ENCODE results near the gene COLEC12.

GRCh38 chr18:495452-495851, 5.0 kb downstream of the COLEC12 start:
- TF ChIP-seq CTCF (conservative IDR thresholded peaks at IDR 0.05; ENCODE audit: low read length) (no peak), EZH2phosphoT487 (IDR thresholded peaks at IDR 0.05; ENCODE audit: borderline replicate concordance) (no peak)
